H1 (cell line): ENCODE measurements around the gene OR8B3. TPM values are rescaled to one million over a fixed set of nuclear protein-coding genes. Genes with fewer than 3 reads are reported as not detected.

Experiments
- CTCF ChIP-seq, 3 experiments: IDR thresholded peaks; 1 replicate in 2 of 3; 2 replicates in 1 of 3; pipeline versions ENCODE4 v1.5.1 to v1.6.1; 2011; ENCODE audit warnings: low read length in 3 of 3, mild to moderate bottlenecking in 3 of 3, inconsistent platforms in 2 of 3, low read depth in 1 of 3, moderate library complexity in 1 of 3; ENCODE audit not compliant: insufficient read depth in 1 of 3; ENCODE audit errors: control extremely low read depth in 1 of 3
- HDAC2 ChIP-seq, 2 experiments: fragments of 300-600 bp in 1 of 2; sonication (generic) in 1 of 2; IDR thresholded peaks; 2 replicates each; pipeline ENCODE4 v1.6.1; 2011 to 2012; ENCODE audit warnings: low read depth in 2 of 2, low read length in 2 of 2, mild to moderate bottlenecking in 2 of 2, moderate library complexity in 2 of 2, borderline replicate concordance in 1 of 2, inconsistent platforms in 1 of 2
- MAX ChIP-seq: IDR thresholded peaks from 2 replicates; pipeline ENCODE4 v1.6.1; 2012; ENCODE audit warnings: inconsistent platforms
- TEAD4 ChIP-seq: IDR thresholded peaks from 2 replicates; pipeline ENCODE4 v1.6.1; 2012; ENCODE audit warnings: low read depth, low read length, inconsistent platforms, mixed read lengths
- polyA plus RNA-seq, 7 experiments: library from polyadenylated mRNA; depleted of rRNA in 3 of 7; stranded (reverse) in 5 of 7; unstranded in 2 of 7; fragments of >200 nt in 5 of 7; fragments of 200-250 nt in 2 of 7; gene quantifications; 1 replicate in 5 of 7; 2 replicates in 1 of 7; 4 replicates in 1 of 7; pipeline versions ENCODE4 v1.2.1 to v1.2.3, GENCODE V29; 2011 to 2013; ENCODE audit warnings: missing spikeins in 2 of 7, mixed read lengths in 2 of 7
- total RNA-seq: library from RNA; stranded (reverse); fragmentation: NEBNext Ultra II Directional; extraction: Animal tissue kit (Norgen Biotek cat#: 25700); gene quantifications from 2 replicates; pipeline ENCODE4 v1.2.1, GENCODE V29; 2021

Gene OR8B3
- total and polyA plus RNA-seq, 2 of the 8 experiments (the other 6 are each of a cell fraction or from before 2014, with no cell fraction given): not detected

- TF ChIP-seq CTCF (IDR thresholded peaks at IDR 0.05; ENCODE audit: control extremely low read depth in 1 of 3, insufficient read depth in 1 of 3, low read depth in 1 of 3, low read length in 3 of 3): no peak
- no peak for TF ChIP-seq MAX
- TF ChIP-seq TEAD4: no peak
- no peak for TF ChIP-seq HDAC2 (IDR thresholded peaks at IDR 0.05; ENCODE audit: borderline replicate concordance in 1 of 2, low read depth in 2 of 2, low read length in 2 of 2)
Observed at GRCh38 chr11:124359566-124359965, 39.3 kb downstream of the OR8B3 start (continued).
